ENCODE data around the gene WDR70. TPM values are rescaled to one million over a fixed set of nuclear protein-coding genes. Genes with fewer than 3 reads are reported as not detected.
"Not testable (repeated sequence)": the region's sequence is repeated elsewhere in the genome, so short reads cannot be mapped to it uniquely, and the experiment has no call there.

Gene WDR70
- total RNA-seq, 1 donor from 2014 or later = 26.5 TPM

DNA sequence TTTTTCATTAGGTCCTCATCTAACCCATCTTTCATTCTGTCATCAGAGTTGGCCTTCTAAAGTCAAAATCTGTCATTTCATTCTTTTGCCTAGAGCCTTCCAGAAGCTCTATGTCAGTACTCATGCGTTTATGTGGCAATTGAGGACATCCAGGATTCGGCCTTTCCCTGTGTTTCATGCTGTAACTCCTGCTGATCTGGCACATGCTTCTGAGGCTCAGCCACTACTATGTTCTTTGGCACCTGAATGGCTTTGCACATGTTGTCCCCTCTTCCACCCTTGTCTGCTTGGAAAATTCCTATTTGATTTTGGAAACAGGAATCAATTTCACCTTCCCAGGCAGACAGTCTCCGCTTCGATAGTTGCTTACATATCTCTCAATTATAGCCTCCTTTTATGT is 375.9 kb downstream of the WDR70 start:
- DNase-seq (ENCODE audit: low spot score) = no peak

- DNase-seq (ENCODE audit: low spot score) = no peak
Measured at GRCh38 chr5:37755581-37755980, 376.5 kb downstream of the WDR70 start.

DNA sequence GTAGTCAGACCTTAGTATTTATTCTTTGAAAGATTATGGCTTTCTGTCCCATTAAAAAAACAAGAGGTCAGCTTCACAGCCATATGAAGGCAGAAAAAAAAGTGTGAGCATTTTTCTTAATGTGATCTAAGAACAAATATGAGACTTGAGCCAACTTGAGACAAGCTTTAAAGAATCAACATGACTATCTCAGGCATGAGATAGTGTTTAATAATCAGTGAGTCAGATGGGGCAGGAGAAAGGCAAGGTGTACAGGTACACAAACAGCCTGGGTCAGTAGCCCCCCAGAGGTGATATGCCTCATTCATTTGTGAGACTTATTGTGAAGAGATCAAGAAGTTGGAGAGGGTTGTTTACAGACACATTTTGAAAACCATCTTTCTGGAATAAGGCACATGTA is 377.1 kb downstream of the WDR70 start:
- DNase-seq (ENCODE audit: low spot score) = no peak

- DNase-seq (ENCODE audit: low spot score) = no peak
Measured at GRCh38 chr5:37757980-37758582, 379.0 kb downstream of the WDR70 start.

DNA sequence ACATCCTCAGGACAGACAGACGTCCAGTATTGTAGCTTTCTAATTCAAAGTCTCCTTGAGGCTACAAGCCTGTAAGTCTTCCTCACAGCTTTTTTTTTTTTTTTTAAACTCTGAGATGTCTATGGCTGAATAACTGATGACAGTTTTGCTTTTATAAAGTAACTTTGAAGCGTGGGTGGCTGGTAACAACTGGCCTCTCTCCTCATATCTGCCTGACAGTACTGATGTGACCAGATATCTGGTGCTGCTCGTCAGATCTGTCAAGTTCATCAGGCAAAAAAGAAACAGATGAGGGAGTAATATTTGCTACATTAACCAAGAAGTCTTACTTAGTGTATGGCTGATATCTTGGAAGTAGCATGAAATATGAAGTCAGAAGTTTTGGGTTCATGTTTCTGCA is 388.1 kb downstream of the WDR70 start:
- DNase-seq (ENCODE audit: low spot score) = no peak

- DNase-seq (ENCODE audit: low spot score) = no peak
Measured at GRCh38 chr5:37767961-37768360, 388.8 kb downstream of the WDR70 start.

DNA sequence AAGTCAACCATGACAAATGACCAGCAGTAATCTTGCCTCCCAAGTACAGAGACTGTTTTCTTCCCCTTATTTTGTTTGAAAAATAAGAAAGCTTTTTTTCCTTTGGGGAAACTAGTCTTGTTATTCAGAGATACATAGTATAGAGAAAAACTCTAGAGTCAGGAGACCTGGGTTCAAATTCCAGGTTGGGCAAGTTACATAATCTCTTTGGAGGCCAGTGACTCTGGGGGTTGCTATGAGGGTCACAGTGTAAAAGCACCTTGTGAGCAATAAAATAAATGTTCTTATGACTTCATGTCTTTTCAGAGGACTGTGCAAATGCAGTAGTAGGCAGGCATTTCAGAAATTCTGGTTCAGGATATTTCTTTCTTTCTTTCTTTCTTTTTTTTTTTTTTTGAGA is 389.3 kb downstream of the WDR70 start:
- DNase-seq (ENCODE audit: low spot score) = no peak

DNA sequence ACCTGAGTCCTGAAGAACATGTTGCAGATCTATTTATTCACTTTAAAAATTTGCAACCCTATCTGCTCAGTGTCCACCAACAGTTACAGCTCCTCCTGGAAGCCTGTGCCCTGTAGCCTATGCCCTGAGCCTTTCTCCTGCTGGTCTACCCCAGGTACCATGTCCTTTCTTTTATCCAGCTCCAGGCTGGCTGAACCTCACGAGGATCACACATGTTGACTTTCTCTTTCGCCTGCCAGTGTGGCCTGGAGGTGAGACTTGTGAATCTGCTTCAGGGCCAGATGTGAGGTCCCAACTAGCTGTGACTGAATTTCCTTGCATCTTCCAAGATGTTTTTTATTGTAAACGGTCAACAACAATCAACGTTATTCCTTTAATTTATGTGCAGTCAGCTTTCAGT is 390.0 kb downstream of the WDR70 start:
- no peak for DNase-seq (ENCODE audit: low spot score)

GRCh38 chr5:37769840-37770239 is 390.7 kb downstream of the WDR70 start:
- DNase-seq (ENCODE audit: low spot score) = no peak

GRCh38 chr5:37770786-37771185 is 391.7 kb downstream of the WDR70 start:
- no peak for DNase-seq (ENCODE audit: low spot score)

DNA sequence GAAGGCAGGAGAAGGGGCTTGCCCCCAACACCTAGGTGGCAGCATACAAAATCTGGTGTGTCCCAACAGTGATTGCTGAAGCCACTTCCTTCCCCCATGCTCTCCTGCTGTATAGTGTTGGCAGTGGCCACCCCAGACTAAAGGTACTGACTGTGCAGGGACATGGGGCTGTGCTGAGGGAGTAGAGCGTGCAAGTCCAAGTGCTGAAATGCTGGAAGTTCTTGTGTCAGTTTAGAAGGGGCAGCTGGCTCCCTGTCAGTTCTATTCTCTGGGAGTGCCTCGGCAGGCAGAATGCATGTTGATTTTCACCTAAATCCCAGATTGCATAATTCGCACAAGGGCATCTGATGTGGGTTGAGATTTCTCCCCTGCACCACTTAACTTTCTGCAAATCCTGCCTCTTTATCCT is 392.1 kb downstream of the WDR70 start:
- DNase-seq (ENCODE audit: low spot score) = no peak

DNA sequence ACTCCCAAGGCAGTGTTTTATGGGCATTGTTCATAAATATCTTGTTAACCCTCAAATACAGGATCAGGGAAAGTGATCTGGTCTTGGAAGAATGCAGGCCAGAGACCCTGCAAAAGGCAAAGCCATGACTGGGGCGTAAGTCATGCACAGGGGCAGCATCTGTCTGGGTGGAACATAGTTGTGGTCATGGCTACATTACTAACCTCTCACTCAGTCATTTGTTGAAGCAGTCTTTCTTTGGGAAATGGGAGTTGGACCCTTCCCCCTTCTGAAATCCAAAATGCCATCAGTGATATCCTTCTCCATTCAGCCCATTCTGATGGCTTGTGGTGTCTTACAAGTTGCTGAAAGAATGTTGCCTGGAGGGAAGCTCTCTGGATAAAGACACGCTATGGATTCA is 392.6 kb downstream of the WDR70 start:
- DNase-seq (ENCODE audit: low spot score) = no peak

GRCh38 chr5:37772255-37772654 is 393.1 kb downstream of the WDR70 start:
- no peak for DNase-seq (ENCODE audit: low spot score)

- DNase-seq (ENCODE audit: low spot score) = no peak
Measured at GRCh38 chr5:37773809-37774208, 394.7 kb downstream of the WDR70 start.

DNA sequence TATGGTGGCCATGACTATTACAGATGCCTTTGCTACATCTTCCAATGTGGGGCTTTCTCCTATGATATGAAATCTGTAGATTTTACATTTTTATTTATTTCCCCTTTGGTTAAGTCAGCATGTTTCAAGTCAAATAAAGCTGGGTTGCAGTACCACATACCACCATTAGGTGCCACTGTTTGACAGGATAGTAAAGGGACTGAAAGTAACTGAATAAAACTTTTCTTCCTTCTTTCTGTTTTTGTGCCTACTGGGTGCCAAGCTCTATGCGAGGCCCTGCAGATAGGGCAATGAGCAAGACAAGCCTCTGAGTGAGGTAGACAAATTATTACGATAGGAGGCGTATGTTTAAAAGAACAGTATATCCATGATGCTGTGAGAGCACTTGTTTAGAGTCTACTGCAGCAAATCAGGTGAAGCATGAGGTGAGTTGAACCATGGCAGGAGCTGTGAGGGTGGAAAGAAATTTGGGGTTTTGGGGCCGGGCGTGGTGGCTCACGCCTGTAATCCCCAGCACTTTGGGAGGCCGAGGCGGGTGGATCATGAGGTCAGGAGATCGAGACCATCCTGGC is 395.9 kb downstream of the WDR70 start:
- DNase-seq (ENCODE audit: low spot score) = no peak

DNA sequence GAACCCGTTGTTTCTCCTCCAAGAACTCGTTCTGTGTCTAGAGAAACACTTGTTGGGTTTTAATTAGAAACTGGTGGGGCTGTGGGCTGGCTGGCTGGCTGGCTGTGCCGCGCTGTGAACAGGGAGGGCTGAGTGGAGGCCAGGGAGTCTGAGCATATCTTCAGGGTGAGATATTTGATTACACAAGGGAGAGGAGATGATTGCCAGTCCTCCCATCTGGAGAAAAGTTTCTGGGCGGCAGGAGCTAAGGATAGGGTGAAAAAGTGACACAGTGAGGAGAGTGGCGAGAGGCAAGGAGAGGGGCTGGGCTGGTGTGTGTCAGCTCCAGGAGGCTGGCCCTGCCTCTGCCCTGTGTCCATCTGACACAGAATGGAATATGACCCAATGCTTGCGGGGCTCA is 397.7 kb downstream of the WDR70 start:
- DNase-seq (ENCODE audit: low spot score) = no peak

- no peak for DNase-seq (ENCODE audit: low spot score)
Measured at GRCh38 chr5:37777432-37778130, 398.5 kb downstream of the WDR70 start.

DNA sequence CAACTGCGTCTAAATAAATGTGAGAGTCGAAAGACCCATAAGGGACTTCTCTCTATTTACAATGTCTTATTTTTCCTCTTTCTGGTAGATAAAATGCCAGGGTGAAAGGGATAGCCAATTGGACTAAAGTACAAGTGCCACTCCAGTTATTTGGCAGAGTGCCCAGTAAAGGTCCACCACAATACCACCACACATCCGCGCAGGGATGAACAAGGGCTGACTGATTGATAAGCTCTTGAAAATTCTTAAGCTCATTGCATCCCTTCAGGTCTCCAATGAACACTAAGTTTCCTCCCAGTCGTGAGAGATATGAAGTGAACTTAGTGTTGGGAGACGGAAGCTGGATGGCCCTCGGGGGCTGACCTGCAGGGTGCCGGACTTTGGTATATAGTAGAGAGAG is 402.3 kb downstream of the WDR70 start:
- DNase-seq (ENCODE audit: low spot score) = not testable (repeated sequence)

DNA sequence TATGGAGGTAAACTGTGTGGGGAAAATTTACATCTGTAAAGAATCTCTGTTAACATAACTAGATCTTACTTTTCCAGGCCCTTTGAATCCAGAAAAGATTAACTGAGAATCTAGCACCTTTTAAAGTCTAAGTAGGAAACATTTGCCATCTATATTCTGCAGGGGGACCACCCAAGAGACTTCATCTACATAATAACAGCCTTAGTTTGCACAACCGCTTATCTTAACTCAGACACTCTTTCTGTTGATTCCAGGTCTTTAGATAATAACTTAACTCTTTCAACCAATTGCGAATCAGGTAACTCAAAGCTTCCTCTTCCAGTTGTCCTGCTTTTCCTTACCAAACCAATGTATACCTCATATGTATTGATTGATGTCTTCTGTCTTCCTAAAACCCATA is 407.3 kb downstream of the WDR70 start:
- no peak for DNase-seq (ENCODE audit: low spot score)

GRCh38 chr5:37786862-37787519 is 407.9 kb downstream of the WDR70 start:
- DNase-seq (ENCODE audit: low spot score) = no peak

GRCh38 chr5:37787742-37788141 is 408.6 kb downstream of the WDR70 start:
- DNase-seq (ENCODE audit: low spot score) = no peak

GRCh38 chr5:37789991-37790390 is 410.9 kb downstream of the WDR70 start:
- DNase-seq (ENCODE audit: low spot score) = no peak
